Measurements from ENCODE around the gene KLF15. TPM values are rescaled to one million over a fixed set of nuclear protein-coding genes. Genes with fewer than 3 reads are reported as not detected.

Gene KLF15
- total RNA-seq, 1 experiment from 2014 or later, result 14.7 TPM

DNA sequence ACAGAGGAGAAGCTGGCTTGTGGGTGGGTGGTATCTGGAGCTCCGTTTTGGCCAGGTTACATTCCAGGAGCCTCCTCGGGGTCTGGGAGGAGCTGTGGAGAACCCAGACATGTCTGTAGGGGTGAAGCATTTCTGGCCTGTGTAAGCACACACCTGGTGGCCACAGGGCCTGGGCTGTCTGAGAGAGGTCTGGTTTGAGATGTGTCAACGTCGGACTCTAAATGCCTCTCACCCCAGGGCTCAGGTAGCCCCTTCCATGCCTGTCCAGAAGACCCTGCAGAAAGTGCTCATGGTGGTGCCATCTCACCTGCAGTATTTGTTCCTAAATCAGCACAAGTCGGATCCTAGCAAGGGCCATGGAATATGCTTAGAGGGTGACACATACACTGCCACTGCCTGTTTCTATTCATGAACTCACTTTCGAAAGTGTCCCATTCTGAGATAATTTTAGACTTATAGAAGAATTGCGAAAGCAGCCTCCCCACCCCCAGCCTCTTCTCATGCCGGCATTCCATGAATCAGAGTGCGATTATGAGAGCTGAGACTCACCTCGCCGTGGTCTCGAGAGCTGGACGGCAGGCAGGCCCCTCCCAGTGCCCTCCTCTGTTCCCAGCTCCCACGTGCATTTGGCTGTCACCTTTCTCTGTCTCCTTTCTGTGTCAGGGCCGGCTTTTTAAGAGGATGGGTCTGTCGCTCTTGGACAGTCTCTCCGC is 63.7 kb downstream of the KLF15 start (continued):
- TF ChIP-seq E2F1 (CRISPR knock-in tag; IDR thresholded peaks at IDR 0.05), result no peak
- TF ChIP-seq CREB1 (CRISPR knock-in tag; IDR thresholded peaks at IDR 0.05), result no peak

Other genes starting within 250 kb of the KLF15 start
- 0.78 to 2.0 TPM (median 1.2 TPM) in 3 replicates for gene ALDH1L1, start 176.8 kb downstream of the KLF15 start, total RNA-seq (2021)
- 0.41 TPM in 1 of 3 replicates, not detected in the others for gene CFAP100, start 37.5 kb upstream of the KLF15 start, total RNA-seq (2021)
- gene ZXDC, start 118.5 kb upstream of the KLF15 start, total RNA-seq (2021), result 32.9 to 34.7 TPM (median 33.4 TPM) in 3 replicates
- gene UROC1, start 160.4 kb upstream of the KLF15 start, total RNA-seq (2021), result 0.09 TPM in 1 of 3 replicates, not detected in the others
- gene CHST13, start 166.7 kb upstream of the KLF15 start, total RNA-seq (2021), result 4.1 to 6.8 TPM (median 6.4 TPM) in 3 replicates
- not detected in 3 replicates for gene C3orf22, start 201.5 kb upstream of the KLF15 start, total RNA-seq (2021)

Measured in WTC11 (cell line).